SK-N-SH treated with all-trans-retinoic acid at 6 μM for 48 hours (cell line): ENCODE results near the gene CLDN4.
"Not testable (repeated sequence)": the region's sequence is repeated elsewhere in the genome, so short reads cannot be mapped to it uniquely, and the experiment has no call there.

Experiments used
- ATAC-seq: fragments of 200-7000 bp; cut with Tn5 transposase; 3 replicates; pipeline ENCODE4 v1.9.1; 2020; ENCODE audit warnings: mild to moderate bottlenecking, moderate library complexity
- ARNTL ChIP-seq: fragments of 450-650 bp; formaldehyde crosslinking; IDR thresholded peaks from 2 replicates; pipeline ENCODE4 v1.5.0; 2020; ENCODE audit warnings: low read depth, mild to moderate bottlenecking, moderate library complexity, borderline replicate concordance
- BACH2 ChIP-seq: fragments of 250-450 bp; sonication (Bioruptor Pico); IDR thresholded peaks from 2 replicates; pipeline ENCODE4 v1.9.0; 2021; ENCODE audit warnings: mild to moderate bottlenecking, borderline replicate concordance
- CSDC2 ChIP-seq: fragments of 250-450 bp; sonication (Bioruptor Pico); IDR thresholded peaks from 2 replicates; pipeline ENCODE4 v1.5.0; 2020; ENCODE audit warnings: mild to moderate bottlenecking, moderate library complexity
- CSRNP3 ChIP-seq: fragments of 250-450 bp; sonication (Bioruptor Pico); IDR thresholded peaks from 2 replicates; pipeline ENCODE4 v1.5.1; 2021; ENCODE audit warnings: mild to moderate bottlenecking, moderate library complexity
- ESRRG ChIP-seq: fragments of 250-450 bp; sonication (Bioruptor Pico); IDR thresholded peaks from 2 replicates; pipeline ENCODE4 v1.6.1; 2021; ENCODE audit warnings: mild to moderate bottlenecking
- GLIS3 ChIP-seq: fragments of 250-450 bp; sonication (Bioruptor Pico); IDR thresholded peaks from 2 replicates; pipeline ENCODE4 v1.5.0; 2020; ENCODE audit warnings: mild to moderate bottlenecking, moderate library complexity
- ISL1 ChIP-seq: fragments of 250-450 bp; sonication (Bioruptor Pico); IDR thresholded peaks from 2 replicates; pipeline ENCODE4 v2.1.2; 2022; ENCODE audit warnings: mild to moderate bottlenecking, moderate library complexity
- OSR1 ChIP-seq: fragments of 250-450 bp; sonication (Bioruptor Pico); IDR thresholded peaks from 2 replicates; pipeline ENCODE4 v1.8.0; 2022; ENCODE audit warnings: moderate library complexity, mild to moderate bottlenecking, inconsistent platforms
- POU6F1 ChIP-seq: fragments of 250-450 bp; sonication (Bioruptor Pico); IDR thresholded peaks from 2 replicates; pipeline ENCODE4 v1.8.0; 2021; ENCODE audit warnings: low read depth, mild to moderate bottlenecking, moderate library complexity, borderline replicate concordance
- PPARA ChIP-seq: fragments of 250-450 bp; sonication (Bioruptor Pico); IDR thresholded peaks from 2 replicates; pipeline ENCODE4 v1.5.0; 2020; ENCODE audit warnings: mild to moderate bottlenecking, borderline replicate concordance
- RARB ChIP-seq: fragments of 250-450 bp; sonication (Bioruptor Pico); IDR thresholded peaks from 2 replicates; pipeline ENCODE4 v1.8.0; 2021; ENCODE audit warnings: mild to moderate bottlenecking, moderate library complexity
- SNAI2 ChIP-seq: fragments of 250-450 bp; sonication (Bioruptor Pico); IDR thresholded peaks from 2 replicates; pipeline ENCODE4 v1.5.0; 2020; ENCODE audit warnings: mild to moderate bottlenecking, moderate library complexity
- TCF4 ChIP-seq: fragments of 250-450 bp; sonication (Bioruptor Pico); IDR thresholded peaks from 2 replicates; pipeline ENCODE4 v1.8.0; 2021; ENCODE audit warnings: mild to moderate bottlenecking, moderate library complexity, borderline replicate concordance
- TOX ChIP-seq: fragments of 250-450 bp; sonication (Bioruptor Pico); IDR thresholded peaks from 2 replicates; pipeline ENCODE4 v1.8.0; 2021; ENCODE audit warnings: mild to moderate bottlenecking, moderate library complexity, borderline replicate concordance
- TSHZ2 ChIP-seq: fragments of 250-450 bp; sonication (Bioruptor Pico); IDR thresholded peaks from 2 replicates; pipeline ENCODE4 v1.5.0; 2020; ENCODE audit warnings: mild to moderate bottlenecking, moderate library complexity
- ZC3H10 ChIP-seq: fragments of 250-450 bp; sonication (Bioruptor Pico); IDR thresholded peaks from 2 replicates; pipeline ENCODE4 v1.5.1; 2021; ENCODE audit warnings: mild to moderate bottlenecking, moderate library complexity
- ZFP3 ChIP-seq: fragments of 250-450 bp; sonication (Bioruptor Pico); IDR thresholded peaks from 2 replicates; pipeline ENCODE4 v1.5.0; 2020; ENCODE audit warnings: mild to moderate bottlenecking, moderate library complexity
- ZFP30 ChIP-seq: fragments of 450-650 bp; formaldehyde crosslinking; IDR thresholded peaks from 2 replicates; pipeline ENCODE4 v1.5.0; 2022; ENCODE audit warnings: mild to moderate bottlenecking, moderate library complexity
- ZNF70 ChIP-seq: fragments of 450-650 bp; formaldehyde crosslinking; IDR thresholded peaks from 2 replicates; pipeline ENCODE4 v1.5.0; 2020; ENCODE audit warnings: mild to moderate bottlenecking, moderate library complexity
- TF ChIP-seq, protein P1 (sequence below): fragments of 250-450 bp; sonication (Bioruptor Pico); IDR thresholded peaks from 2 replicates; pipeline ENCODE4 v1.5.1; 2020; ENCODE audit warnings: low read depth, mild to moderate bottlenecking, moderate library complexity
- TF ChIP-seq, protein P2 (sequence below): fragments of 250-450 bp; sonication (Bioruptor Pico); IDR thresholded peaks from 2 replicates; pipeline ENCODE4 v1.8.0; 2020; ENCODE audit warnings: mild to moderate bottlenecking, moderate library complexity, borderline replicate concordance

The CLDN4 gene

DNA sequence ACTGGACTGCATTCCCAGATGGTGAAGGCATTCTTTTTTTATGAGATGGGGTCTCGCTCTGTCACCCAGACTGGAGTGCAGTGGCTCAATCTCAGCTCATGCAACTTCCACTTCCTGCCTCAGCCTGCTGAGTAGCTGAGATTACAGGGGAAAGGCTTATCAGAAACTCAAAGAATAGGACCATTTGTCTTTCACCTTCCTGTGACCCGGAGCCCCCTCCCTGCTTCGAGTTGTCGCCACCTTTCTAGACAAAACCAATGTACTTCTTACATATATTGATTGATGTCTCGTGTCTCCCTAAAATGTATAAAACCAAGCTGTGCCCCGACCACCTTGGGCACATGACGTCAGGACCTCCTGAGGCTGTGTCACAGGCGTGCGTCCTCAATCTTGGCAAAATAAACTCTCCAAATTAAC is 13.3 kb downstream of the CLDN4 start:
- no peak for TF ChIP-seq SNAI2
- TF ChIP-seq CSDC2 (CRISPR knock-in tag) = no peak
- TF ChIP-seq, protein P1, sequence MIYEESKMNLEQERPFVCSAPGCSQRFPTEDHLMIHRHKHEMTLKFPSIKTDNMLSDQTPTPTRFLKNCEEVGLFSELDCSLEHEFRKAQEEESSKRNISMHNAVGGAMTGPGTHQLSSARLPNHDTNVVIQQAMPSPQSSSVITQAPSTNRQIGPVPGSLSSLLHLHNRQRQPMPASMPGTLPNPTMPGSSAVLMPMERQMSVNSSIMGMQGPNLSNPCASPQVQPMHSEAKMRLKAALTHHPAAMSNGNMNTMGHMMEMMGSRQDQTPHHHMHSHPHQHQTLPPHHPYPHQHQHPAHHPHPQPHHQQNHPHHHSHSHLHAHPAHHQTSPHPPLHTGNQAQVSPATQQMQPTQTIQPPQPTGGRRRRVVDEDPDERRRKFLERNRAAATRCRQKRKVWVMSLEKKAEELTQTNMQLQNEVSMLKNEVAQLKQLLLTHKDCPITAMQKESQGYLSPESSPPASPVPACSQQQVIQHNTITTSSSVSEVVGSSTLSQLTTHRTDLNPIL (CRISPR knock-in tag) = no peak
- no peak for TF ChIP-seq BACH2
- TF ChIP-seq GLIS3 (CRISPR knock-in tag) = no peak
- no peak for TF ChIP-seq ZFP3 (CRISPR knock-in tag)
- no peak for ATAC-seq

- TF ChIP-seq, protein P1 (CRISPR knock-in tag) = no peak
- TF ChIP-seq CSRNP3 (CRISPR knock-in tag) (no peak), ESRRG (CRISPR knock-in tag) (no peak), OSR1 (CRISPR knock-in tag) (no peak), ZC3H10 (CRISPR knock-in tag) (no peak), BACH2 (no peak), ZFP30 (no peak), TOX (no peak), ZNF70 (CRISPR knock-in tag) (no peak), PPARA (no peak), TCF4 (no peak), TSHZ2 (no peak), POU6F1 (CRISPR knock-in tag) (no peak), SNAI2 (no peak), RARB (no peak), ARNTL (CRISPR knock-in tag) (no peak), GLIS3 (CRISPR knock-in tag) (no peak), ISL1 (CRISPR knock-in tag) (no peak)
- TF ChIP-seq, protein P2, sequence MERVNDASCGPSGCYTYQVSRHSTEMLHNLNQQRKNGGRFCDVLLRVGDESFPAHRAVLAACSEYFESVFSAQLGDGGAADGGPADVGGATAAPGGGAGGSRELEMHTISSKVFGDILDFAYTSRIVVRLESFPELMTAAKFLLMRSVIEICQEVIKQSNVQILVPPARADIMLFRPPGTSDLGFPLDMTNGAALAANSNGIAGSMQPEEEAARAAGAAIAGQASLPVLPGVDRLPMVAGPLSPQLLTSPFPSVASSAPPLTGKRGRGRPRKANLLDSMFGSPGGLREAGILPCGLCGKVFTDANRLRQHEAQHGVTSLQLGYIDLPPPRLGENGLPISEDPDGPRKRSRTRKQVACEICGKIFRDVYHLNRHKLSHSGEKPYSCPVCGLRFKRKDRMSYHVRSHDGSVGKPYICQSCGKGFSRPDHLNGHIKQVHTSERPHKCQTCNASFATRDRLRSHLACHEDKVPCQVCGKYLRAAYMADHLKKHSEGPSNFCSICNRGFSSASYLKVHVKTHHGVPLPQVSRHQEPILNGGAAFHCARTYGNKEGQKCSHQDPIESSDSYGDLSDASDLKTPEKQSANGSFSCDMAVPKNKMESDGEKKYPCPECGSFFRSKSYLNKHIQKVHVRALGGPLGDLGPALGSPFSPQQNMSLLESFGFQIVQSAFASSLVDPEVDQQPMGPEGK = no peak
- no peak for ATAC-seq
These were observed 14.2 kb downstream of the CLDN4 start for GRCh38 chr7:73844848-73845460.

GRCh38 chr7:73845701-73846195 is 15.0 kb downstream of the CLDN4 start:
- ATAC-seq = not testable (repeated sequence)
